Esophagus muscularis mucosa (tissue), 4 donors: ENCODE data around the gene OPTC. TPM values are rescaled to one million over a fixed set of nuclear protein-coding genes. Genes with fewer than 3 reads are reported as not detected.
A peak's percentile ranks its signal among the peaks of the same experiment; 100 is the strongest.

ENCODE experiments used
- DNase-seq: peaks from one replicate; pipeline ENCODE4 v3.0.0-alpha.2; 2017; ENCODE audit errors: extremely low spot score
- H3K27ac ChIP-seq, 4 donors: fragments of 200-600 bp; sonication (generic); replicated peaks in 1 of 4; 1 replicate in 3 of 4; 2 replicates in 1 of 4; pipeline ENCODE4 v1.5.1; 2016 to 2019; ENCODE audit warnings: mild to moderate bottlenecking in 1 of 4
- H3K27me3 ChIP-seq, 4 donors: fragments of 200-600 bp; sonication (generic); one replicate each; pipeline versions ENCODE4 v1.5.1 to v1.6.0; 2016 to 2019
- H3K36me3 ChIP-seq, 4 donors: fragments of 200-600 bp; sonication (generic); one replicate each; pipeline ENCODE4 v1.5.1; 2016 to 2019
- H3K4me1 ChIP-seq, 4 donors: fragments of 200-600 bp; sonication (generic); one replicate each; pipeline ENCODE4 v1.5.1; 2016 to 2019
- H3K4me3 ChIP-seq, 4 donors: fragments of 200-600 bp; sonication (generic); 1 replicate in 2 of 4; 2 replicates in 2 of 4; pipeline ENCODE4 v1.5.1; 2016 to 2019; ENCODE audit warnings: mild to moderate bottlenecking in 4 of 4, moderate library complexity in 1 of 4
- H3K9me3 ChIP-seq, 4 donors: fragments of 200-600 bp; sonication (generic); 1 replicate in 3 of 4; 2 replicates in 1 of 4; pipeline ENCODE4 v1.5.1; 2016 to 2019
- EP300 ChIP-seq: sonication (generic); formaldehyde crosslinking; IDR thresholded peaks from one replicate; pipeline ENCODE4 v1.6.1; 2017; ENCODE audit warnings: antibody characterized with exemption
- POLR2A ChIP-seq: fragments of 450-650 bp; IDR thresholded peaks from one replicate; pipeline ENCODE4 v1.6.1; 2017; ENCODE audit warnings: antibody characterized with exemption, moderate library complexity, mild to moderate bottlenecking, low read depth
- POLR2AphosphoS5 ChIP-seq, 2 donors: sonication (generic); formaldehyde crosslinking; IDR thresholded peaks; one replicate each; pipeline ENCODE4 v1.6.1; 2017; ENCODE audit warnings: antibody characterized with exemption in 2 of 2
- WGBS: methylation state at CpG from one replicate; pipeline ENCODE4 v1.1.5; 2018; 5-methylcytosine and 5-hydroxymethylcytosine counted together
- intact Hi-C: fragments of 100-400 bp; cut with DNase I; formaldehyde crosslinking; loops from one replicate; pipeline ENCODE4 v1.15.1; 2023
- total RNA-seq, 4 donors: library from RNA; depleted of rRNA; stranded (reverse); fragments of >200 nt; gene quantifications; one replicate each; pipeline versions ENCODE4 v1.1.0 to v1.2.1, GENCODE V29; 2016
- TF ChIP-seq, protein P1 (sequence below), 3 experiments: fragments of 200-600 bp in 2 of 3; fragments of 450-650 bp in 1 of 3; sonication (generic) in 2 of 3; IDR thresholded peaks; one replicate each; pipeline ENCODE4 v1.5.1; 2017 to 2019; ENCODE audit warnings: antibody characterized with exemption in 3 of 3, mild to moderate bottlenecking in 2 of 3, moderate library complexity in 1 of 3

The OPTC gene
- total RNA-seq, 4 donors from 2014 or later = not detected

- peak; percentile 94 for DNase-seq
- WGBS = 20% methylated on average over 1 of the region's 6 CpGs
- H3K4me3 ChIP-seq = peak overlapping the region; percentile 51 to 69 (median 65)
- intact Hi-C loops = loop anchor here (10.0 kb wide), 2 partner anchors 76 to 106 kb away; no protein-coding TSS in a partner anchor
- peaks cover 0 to 29% (median 24%) of the 10 kb centered on the region in 4 donors for H3K36me3 ChIP-seq
- H3K27me3 ChIP-seq = no peaks in the 10 kb centered on the region
- peaks cover 22 to 88% (median 85%) of the 10 kb centered on the region in 4 donors for H3K4me1 ChIP-seq
- H3K9me3 ChIP-seq = no peaks in the 10 kb centered on the region
- TF ChIP-seq POLR2AphosphoS5 (IDR thresholded peaks at IDR 0.05) = peak in 1 of 2 donors; percentile 82
- TF ChIP-seq POLR2A = no peak
- H3K27ac ChIP-seq = peak overlapping the region; percentile 88 to 94 (median 92)
These were observed 13.3 kb upstream of the OPTC start for GRCh38 chr1:203480525-203481084.

DNA sequence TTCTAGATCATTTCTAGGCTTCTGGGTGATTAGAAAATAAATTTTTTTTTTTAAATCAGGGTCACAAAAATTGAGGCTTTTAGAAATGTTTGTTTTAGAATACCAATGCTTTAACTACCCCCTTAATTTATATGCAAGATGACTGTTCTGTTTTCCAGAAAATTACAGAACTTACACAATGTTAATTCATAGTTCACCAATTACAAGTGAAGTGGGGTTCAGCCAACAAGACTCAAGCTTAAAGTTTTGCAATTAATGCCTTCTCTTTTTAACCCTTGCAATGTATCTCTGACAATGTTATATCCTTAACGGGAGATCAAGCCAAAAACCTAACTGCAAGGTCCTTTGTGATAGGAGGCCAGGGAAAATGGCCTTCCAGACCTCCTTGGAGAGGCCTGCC is 12.8 kb upstream of the OPTC start:
- peak overlapping the region; percentile 88 to 94 (median 92) for H3K27ac ChIP-seq
- no peaks in the 10 kb centered on the region for H3K9me3 ChIP-seq
- intact Hi-C loops = loop anchor here (10.0 kb wide), 2 partner anchors 76 to 106 kb away; no protein-coding TSS in a partner anchor
- no peak for DNase-seq
- TF ChIP-seq, protein P1, sequence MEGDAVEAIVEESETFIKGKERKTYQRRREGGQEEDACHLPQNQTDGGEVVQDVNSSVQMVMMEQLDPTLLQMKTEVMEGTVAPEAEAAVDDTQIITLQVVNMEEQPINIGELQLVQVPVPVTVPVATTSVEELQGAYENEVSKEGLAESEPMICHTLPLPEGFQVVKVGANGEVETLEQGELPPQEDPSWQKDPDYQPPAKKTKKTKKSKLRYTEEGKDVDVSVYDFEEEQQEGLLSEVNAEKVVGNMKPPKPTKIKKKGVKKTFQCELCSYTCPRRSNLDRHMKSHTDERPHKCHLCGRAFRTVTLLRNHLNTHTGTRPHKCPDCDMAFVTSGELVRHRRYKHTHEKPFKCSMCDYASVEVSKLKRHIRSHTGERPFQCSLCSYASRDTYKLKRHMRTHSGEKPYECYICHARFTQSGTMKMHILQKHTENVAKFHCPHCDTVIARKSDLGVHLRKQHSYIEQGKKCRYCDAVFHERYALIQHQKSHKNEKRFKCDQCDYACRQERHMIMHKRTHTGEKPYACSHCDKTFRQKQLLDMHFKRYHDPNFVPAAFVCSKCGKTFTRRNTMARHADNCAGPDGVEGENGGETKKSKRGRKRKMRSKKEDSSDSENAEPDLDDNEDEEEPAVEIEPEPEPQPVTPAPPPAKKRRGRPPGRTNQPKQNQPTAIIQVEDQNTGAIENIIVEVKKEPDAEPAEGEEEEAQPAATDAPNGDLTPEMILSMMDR (IDR thresholded peaks at IDR 0.05) = no peak
- no peak for TF ChIP-seq EP300
- no peak for TF ChIP-seq POLR2A
- TF ChIP-seq POLR2AphosphoS5 (IDR thresholded peaks at IDR 0.05) = no peak
- no peaks in the 10 kb centered on the region for H3K27me3 ChIP-seq
- peaks cover 24 to 93% (median 91%) of the 10 kb centered on the region in 4 donors for H3K4me1 ChIP-seq
- H3K36me3 ChIP-seq = peaks cover 0 to 35% (median 27%) of the 10 kb centered on the region in 4 donors
- 39% methylated on average over 1 of the region's 1 CpG for WGBS
- peak overlapping the region; percentile 51 to 69 (median 65) for H3K4me3 ChIP-seq

- H3K36me3 ChIP-seq = peaks cover 0 to 64% (median 34%) of the 10 kb centered on the region in 4 donors
These were observed 7.2 kb upstream of the OPTC start for GRCh38 chr1:203486618-203487370.

GRCh38 chr1:203488539-203488938 is 5.4 kb upstream of the OPTC start:
- H3K9me3 ChIP-seq = no peaks in the 10 kb centered on the region
- intact Hi-C loops = loop anchor here (5.0 to 10.0 kb wide), 4 partner anchors 46 to 216 kb away; no protein-coding TSS in a partner anchor
- H3K27me3 ChIP-seq = no peaks in the 10 kb centered on the region
- DNase-seq = no peak
- H3K36me3 ChIP-seq = peaks cover 0 to 55% (median 27%) of the 10 kb centered on the region in 4 donors
- peak overlapping the region; percentile 78 to 94 (median 86) for H3K27ac ChIP-seq
- no peak overlapping the region for H3K4me3 ChIP-seq
- WGBS = 76% methylated on average over 7 of the region's 7 CpGs
- no peak for TF ChIP-seq POLR2A
- no peak for TF ChIP-seq POLR2AphosphoS5 (IDR thresholded peaks at IDR 0.05)
- TF ChIP-seq EP300 = no peak
- TF ChIP-seq, protein P1 (IDR thresholded peaks at IDR 0.05) = no peak
- peaks cover 22 to 65% (median 57%) of the 10 kb centered on the region in 4 donors for H3K4me1 ChIP-seq

More at GRCh38 chr1:203486618-203487370, 7.2 kb upstream of the OPTC start:
- Histone ChIP-seq H3K4me3 (peak overlapping the region; percentile 31 to 52 (median 33)), H3K4me1 (peaks cover 23 to 75% (median 72%) of the 10 kb centered on the region in 4 donors), H3K9me3 (no peaks in the 10 kb centered on the region), H3K27me3 (no peaks in the 10 kb centered on the region), H3K27ac (peak overlapping the region; percentile 78 to 94 (median 86))
- WGBS = 81% methylated on average over 28 of the region's 28 CpGs
- TF ChIP-seq EP300 (no peak), POLR2A (no peak), POLR2AphosphoS5 (IDR thresholded peaks at IDR 0.05) (no peak)
- TF ChIP-seq, protein P1 (IDR thresholded peaks at IDR 0.05) = no peak
- intact Hi-C loops = loop anchor here (1.0 to 10.0 kb wide), 5 partner anchors 44 to 214 kb away; no protein-coding TSS in a partner anchor
- no peak for DNase-seq

GRCh38 chr1:203490607-203491006 is 3.3 kb upstream of the OPTC start:
- intact Hi-C loops = no loop called here
- no peak for TF ChIP-seq POLR2AphosphoS5 (IDR thresholded peaks at IDR 0.05)
- TF ChIP-seq, protein P1 (IDR thresholded peaks at IDR 0.05) = no peak
- no peak for TF ChIP-seq POLR2A
- no peak for TF ChIP-seq EP300
- Histone ChIP-seq H3K4me3 (no peak overlapping the region), H3K4me1 (peaks cover 22 to 44% (median 37%) of the 10 kb centered on the region in 4 donors), H3K36me3 (peaks cover 0 to 35% (median 10%) of the 10 kb centered on the region in 4 donors), H3K9me3 (no peaks in the 10 kb centered on the region), H3K27ac (peak overlapping the region; percentile 5 to 88 (median 10)), H3K27me3 (no peaks in the 10 kb centered on the region)
- no peak for DNase-seq
- WGBS = 94% methylated on average over 9 of the region's 9 CpGs
